Measurements from ENCODE around the gene CHL1.
"Not testable (repeated sequence)": the region's sequence is repeated elsewhere in the genome, so short reads cannot be mapped to it uniquely, and the experiment has no call there.

CHL1 gene

GRCh38 chr3:332701-333100 is 136.1 kb downstream of the CHL1 start:
- no peak for DNase-seq (ENCODE audit: low read depth)

DNA sequence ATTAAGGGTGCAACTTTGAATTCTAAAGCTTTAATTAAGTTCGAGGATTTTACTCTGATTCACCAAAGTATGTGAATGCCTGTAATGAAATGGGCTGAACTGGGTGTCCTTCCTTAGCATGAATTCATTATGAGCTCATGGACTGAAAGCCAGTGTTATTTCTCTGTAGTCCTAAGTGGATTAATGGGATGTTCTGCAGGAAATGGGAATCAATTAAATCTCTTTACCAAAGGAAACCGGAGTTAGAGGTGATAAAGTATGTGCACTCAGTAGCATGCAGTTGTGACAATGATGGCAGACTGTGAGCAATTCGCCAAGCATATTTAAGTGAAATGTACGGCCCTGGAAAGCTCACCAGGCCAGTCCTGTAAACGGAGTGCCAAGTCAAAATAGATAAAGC is 138.7 kb downstream of the CHL1 start:
- no peak for DNase-seq (ENCODE audit: low read depth)

DNA sequence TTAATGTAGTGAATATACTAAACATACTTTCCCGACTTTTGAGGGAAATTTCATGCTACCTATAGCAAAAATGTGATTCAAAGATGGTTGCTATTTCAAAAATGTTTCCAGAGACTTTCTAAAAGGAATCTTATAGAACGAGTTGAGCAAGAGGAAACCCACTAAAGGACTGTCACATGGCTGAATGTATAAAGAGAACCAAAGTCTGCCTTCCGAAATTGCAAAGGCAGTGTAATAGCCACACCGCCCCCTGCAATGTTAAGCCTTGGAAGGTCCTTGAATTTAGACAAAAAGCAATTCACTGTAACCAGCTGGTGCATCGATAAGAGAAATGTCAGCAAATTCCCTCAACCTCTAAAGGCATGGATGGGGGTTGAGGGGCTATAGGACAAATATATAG is 142.8 kb downstream of the CHL1 start:
- DNase-seq (ENCODE audit: low read depth), result no peak

DNA sequence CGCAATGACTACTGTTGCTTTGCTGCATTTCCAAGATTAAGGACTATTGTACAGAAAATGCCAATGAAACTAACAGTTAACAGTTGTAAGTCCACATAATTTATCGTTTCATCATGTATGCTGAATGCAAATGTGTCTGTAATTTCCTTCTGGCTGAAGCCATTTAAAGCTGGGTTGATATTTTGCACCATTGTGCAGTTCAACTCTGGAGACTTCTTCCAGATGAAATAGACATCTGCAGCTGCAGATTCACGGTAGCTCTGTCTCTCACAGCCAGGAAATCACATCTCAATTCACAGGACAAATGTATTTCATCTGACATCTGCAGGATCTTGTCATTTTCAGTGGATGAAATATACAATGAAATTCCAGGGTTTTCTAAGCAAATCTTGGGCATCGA is 145.4 kb downstream of the CHL1 start:
- DNase-seq (ENCODE audit: low read depth), result no peak

DNA sequence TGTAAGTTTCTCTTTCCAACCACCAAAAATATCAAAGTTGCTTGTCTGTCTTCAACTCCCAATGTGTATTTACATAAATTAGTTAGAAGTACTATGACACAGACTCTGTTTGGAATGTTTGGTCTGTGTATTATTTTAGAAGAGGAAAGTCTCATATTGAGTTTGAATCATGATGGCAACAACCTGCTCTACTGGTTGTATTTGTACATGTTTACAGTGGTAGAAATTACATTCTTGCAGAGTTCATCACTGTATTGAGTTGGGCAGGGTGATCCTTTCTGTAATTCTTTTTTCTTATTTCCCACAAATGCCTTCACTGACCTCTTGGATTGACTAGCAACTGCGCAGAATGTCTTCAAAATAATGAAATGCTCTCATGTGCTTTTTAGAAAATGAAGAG is 149.6 kb downstream of the CHL1 start:
- DNase-seq (ENCODE audit: low read depth), result no peak

DNA sequence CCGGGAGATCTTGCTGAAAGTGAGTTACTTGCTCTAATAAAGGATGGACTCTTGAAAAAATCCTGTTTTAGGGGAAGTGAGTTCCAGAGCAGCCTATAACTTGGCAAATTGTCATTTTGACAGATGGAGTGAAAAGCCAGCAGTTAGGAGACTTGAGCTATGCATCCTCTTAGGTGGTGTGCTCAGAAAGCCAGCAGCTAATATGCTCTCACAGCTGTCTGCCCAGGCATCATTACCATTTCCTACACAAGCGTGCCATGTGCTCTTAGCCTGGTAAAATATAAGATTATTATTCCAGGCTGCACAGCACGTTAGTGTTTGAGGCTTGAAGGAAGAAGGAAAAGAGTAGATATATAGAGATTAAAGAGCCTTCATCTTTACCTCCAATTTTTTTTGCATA is 151.0 kb downstream of the CHL1 start:
- DNase-seq (ENCODE audit: low read depth), result no peak

- DNase-seq (ENCODE audit: low read depth), result no peak
Measured at GRCh38 chr3:350871-351371, 154.4 kb downstream of the CHL1 start.

DNA sequence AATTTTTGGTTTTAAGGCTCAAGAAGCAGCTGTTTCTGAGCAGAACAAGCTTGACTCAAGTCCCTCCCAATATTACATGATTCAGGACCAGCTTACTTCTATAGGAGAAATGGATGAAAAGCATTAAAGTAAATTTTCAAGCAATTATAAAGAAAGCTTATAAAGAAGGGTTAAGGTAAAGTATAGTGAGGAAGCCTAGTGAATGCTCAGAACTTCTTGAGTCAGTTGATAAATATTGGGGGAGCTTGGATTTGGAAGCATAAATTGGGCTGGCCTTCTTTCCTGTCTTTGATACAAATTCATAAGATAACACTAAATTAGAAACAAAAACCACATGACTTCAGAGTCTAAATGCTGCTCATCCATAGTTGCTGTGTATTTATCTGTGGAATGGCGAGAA is 156.0 kb downstream of the CHL1 start:
- no peak for DNase-seq (ENCODE audit: low read depth)

DNA sequence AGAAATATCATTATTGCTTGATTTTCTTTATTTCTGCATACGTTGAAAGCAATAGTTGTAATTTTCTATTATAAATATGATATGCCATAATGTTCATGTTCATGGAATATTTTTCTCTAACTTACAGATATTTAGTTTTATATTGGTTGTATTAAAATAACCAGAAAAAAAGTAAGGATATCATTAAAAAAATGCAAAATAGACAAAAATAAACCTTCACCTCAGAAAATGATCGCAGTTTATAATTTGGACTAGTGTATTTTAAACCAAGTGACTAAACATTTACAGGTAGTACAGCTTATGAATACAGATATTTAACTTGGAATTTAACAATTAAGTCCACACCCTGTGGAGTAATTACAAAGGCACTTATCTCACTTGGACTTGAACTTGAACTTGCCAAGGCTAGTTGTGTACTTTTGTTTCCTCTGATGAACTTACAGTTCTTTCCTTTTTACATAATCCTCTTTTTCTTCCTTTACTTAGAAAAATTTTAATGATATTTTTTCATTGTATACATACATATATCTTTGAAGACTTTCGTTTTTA is 156.7 kb downstream of the CHL1 start:
- no peak for DNase-seq (ENCODE audit: low read depth)

DNA sequence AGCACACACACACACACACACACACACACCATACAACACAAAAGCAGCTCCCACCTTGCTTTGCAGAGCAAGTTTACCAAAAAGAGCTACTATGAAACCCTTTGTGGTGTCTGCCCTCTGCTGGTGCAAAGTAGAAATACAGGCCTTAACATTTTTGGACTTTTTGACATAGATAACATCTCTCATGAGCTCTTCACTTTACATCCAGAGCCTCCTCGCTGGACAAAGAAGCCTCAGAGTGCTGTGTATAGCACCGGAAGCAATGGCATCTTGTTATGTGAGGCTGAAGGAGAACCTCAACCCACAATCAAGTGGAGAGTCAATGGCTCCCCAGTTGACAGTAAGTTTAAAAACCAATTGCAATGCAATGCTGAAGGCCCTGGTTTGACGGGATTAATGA is 157.9 kb downstream of the CHL1 start:
- peak; percentile 55 for DNase-seq (ENCODE audit: low read depth)

GRCh38 chr3:355622-356021 is 159.1 kb downstream of the CHL1 start:
- no peak for DNase-seq (ENCODE audit: low read depth)

GRCh38 chr3:356952-357351 is 160.4 kb downstream of the CHL1 start:
- no peak for DNase-seq (ENCODE audit: low read depth)

GRCh38 chr3:359672-360071 is 163.1 kb downstream of the CHL1 start:
- no peak for DNase-seq (ENCODE audit: low read depth)

GRCh38 chr3:362681-363338 is 166.2 kb downstream of the CHL1 start:
- no peak for DNase-seq (ENCODE audit: low read depth)

DNA sequence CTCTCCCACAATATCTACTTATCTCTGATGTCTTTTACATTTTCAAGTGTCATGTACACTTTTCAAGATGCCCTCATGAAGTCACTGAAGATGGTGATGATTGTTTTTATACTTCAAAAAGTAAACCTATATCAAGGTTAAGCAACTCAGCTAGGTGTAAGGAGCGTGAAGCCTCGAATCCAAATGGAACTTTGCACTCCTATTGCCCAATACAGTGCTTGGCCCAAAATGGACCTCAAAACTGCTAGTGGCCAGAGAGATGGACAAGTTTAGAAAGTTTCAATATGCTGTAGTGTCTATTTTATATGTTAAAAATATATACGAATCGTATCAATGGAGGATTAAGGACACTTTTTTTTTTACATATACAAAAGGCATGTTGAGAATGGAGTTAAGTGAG is 167.7 kb downstream of the CHL1 start:
- DNase-seq (ENCODE audit: low read depth), result no peak

GRCh38 chr3:365268-365667 is 168.7 kb downstream of the CHL1 start:
- no peak for DNase-seq (ENCODE audit: low read depth)

DNA sequence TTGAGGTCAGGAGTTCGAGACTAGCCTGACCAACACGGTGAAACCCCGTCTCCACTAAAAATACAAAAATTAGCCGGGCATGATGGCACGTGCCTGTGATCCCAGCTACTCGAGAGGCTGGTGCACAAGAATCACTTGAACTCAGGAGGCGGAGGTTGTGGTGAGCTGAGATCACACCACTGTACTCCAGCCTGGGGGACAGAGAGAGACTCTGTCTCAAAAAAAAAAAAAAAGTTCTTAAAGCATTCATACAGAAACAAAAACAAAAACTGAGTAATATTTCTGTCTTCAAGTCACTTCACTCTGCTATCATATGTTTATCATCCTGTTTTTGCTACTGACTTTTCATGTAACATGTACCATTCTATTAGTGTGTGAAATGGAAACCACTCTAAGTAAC is 169.7 kb downstream of the CHL1 start:
- DNase-seq (ENCODE audit: low read depth), result not testable (repeated sequence)

DNA sequence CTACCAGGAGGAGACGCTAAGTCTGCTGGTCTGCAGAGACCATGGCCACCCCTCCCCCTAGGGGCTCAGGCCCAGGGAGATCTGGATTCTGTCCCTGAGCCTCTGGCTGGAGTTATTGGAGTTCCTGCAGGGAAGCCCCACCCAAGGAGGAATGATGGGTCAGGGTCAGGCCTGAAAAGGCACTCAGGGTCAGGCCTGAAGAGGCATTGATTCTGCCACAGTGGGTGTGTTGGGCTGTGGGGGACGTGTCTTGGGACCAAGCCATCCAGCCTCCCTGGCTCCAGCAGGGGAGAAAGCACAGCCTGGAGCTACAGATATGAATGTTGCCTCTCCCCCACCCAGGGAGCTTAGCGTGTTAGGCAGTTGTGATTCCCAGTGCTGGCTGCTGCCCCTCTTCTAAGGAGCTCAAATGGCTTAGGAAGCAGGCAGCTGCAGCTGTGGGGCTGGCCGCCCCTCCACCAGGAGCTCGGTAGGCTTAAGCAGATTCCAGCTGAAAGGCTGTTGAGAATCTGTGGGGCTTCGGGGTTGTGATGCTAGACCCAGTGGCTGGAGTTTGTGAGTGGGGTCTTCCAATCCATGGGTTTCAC is 176.7 kb downstream of the CHL1 start:
- DNase-seq (ENCODE audit: low read depth), result no peak

GRCh38 chr3:374459-374858 is 177.9 kb downstream of the CHL1 start:
- no peak for DNase-seq (ENCODE audit: low read depth)

- no peak for DNase-seq (ENCODE audit: low read depth)
Measured at GRCh38 chr3:377158-377561, 180.6 kb downstream of the CHL1 start.

- no peak for DNase-seq (ENCODE audit: low read depth)
Measured at GRCh38 chr3:380801-381200, 184.2 kb downstream of the CHL1 start.

- DNase-seq (ENCODE audit: low read depth), result no peak
Measured at GRCh38 chr3:385151-385550, 188.6 kb downstream of the CHL1 start.

- DNase-seq (ENCODE audit: low read depth), result no peak
Measured at GRCh38 chr3:394775-395174, 198.2 kb downstream of the CHL1 start.

- DNase-seq (ENCODE audit: low read depth), result no peak
Measured at GRCh38 chr3:396293-396692, 199.7 kb downstream of the CHL1 start.

Data from CMK (cell line).